Measurements from ENCODE around the gene ZNF600.
"Not testable (repeated sequence)": the region's sequence is repeated elsewhere in the genome, so short reads cannot be mapped to it uniquely, and the experiment has no call there.

Gene ZNF600

DNA sequence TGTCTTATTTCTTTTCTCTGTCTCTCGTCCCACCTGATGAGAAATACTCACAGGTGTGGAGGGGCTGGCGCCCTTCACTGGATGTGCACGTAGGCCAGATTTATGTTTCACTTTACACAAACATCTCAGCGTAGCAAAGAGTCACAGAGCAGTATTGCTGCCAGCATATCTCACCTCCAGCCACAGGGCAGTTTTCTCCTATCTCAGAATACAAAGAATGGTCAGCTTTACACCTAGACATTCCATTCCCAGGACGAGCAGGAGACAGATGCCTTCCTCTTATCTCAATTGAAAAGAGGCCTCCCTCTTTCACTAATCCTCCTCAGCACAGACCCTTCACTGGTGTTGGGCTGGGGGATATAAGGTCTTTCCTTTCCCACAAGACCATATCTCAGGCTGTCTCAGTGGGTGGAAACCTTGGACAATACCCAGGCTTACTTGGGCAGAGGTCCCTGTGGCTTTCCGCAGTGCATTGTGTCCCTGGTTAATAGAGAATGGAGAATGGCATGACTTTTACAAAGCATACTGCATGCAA lies 44.6 kb downstream of the ZNF600 start:
- no peak for DNase-seq (ENCODE audit: low read depth)

- not testable (repeated sequence) for DNase-seq (ENCODE audit: low read depth)
Observed at GRCh38 chr19:52741371-52741770, 45.2 kb downstream of the ZNF600 start.

GRCh38 chr19:52739576-52739975 lies 47.0 kb downstream of the ZNF600 start:
- no peak for DNase-seq (ENCODE audit: low read depth)

DNA sequence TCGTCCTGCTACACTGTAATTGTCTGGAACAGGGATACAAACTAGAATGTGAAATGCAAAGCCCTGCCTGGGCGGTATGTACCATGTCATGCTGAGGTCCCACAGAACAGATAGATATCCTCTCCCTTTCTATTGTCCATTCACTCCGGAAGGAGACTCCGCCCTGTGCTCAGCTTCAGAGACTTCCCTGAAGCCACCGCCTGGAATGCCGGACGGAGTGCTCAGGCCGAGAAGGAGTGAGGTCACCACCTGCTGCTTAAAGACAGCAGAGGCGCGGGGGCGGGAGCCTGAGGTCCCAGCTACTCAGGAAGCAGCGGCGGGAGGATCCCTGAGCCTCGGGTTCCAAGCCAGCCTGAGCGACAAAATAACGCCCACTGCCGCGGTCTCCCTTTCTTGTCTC lies 50.9 kb downstream of the ZNF600 start:
- no peak for DNase-seq (ENCODE audit: low read depth)

DNA sequence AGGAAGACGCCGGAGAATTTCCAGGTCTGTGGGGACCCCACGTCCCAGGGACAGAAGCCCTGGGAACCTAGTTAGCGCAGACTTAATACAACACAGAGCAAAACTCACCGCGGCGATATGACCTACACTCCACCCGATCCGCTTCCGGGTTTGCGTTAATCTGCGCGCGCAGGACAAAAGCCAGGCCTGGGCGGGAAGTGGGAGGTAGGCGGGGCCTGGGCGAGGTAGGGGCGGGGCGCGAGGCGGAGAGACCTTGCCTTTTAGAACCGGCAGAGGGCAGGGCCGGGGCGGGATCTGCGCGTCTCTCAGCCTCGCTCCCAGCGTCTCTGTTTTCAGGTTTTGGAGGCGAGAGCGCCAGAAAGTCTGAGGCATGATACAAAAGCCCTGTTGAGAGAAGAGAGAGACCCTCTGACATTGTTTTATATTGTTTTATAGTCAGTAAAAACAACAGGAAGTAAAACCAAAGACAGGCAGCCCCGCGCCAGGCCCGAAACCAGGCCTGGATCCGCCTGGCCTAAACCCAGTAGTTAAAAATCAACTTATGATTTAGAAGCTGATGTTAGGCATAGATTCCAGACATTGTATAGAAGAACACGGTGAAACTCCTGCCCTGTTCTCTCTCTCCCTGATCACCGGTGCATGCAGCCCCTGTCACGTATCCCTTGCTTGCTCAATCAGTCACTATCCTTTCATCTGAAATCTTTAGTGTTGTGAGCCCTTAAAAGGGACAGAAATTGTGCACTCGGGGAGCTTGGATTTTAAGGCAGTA lies 51.5 kb downstream of the ZNF600 start, which contains the start of gene ZNF611:
Gene ZNF611 (minus strand): TSS at position 152 of the 769 bp plus-strand sequence. CDS start 19,150 bp downstream, outside the sequence.
- DNase-seq (ENCODE audit: low read depth): peak; percentile 79

- DNase-seq (ENCODE audit: low read depth): no peak
Observed at GRCh38 chr19:52734331-52734892, 52.2 kb downstream of the ZNF600 start.

DNA sequence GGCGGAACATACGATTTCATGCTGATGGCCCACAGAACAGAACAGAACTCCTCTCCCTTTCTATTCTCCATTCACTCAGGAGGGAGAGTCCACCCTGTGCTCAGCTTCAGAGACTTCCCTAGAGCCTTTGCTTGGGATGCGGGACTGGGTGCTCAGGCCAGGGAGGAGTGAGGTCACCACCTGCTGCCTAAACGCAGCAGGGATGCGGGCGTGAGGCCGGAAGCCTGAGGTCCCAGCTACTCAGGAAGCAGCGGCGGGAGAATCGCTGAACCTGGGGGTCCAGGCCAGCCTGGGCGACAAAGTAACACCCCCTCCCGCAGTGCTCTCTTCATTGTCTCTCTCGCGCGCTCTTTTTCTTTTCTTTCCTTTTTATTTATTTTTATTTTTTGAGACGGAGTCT lies 60.5 kb downstream of the ZNF600 start:
- DNase-seq (ENCODE audit: low read depth): not testable (repeated sequence)

- DNase-seq (ENCODE audit: low read depth): no peak
Observed at GRCh38 chr19:52725528-52725961, 61.0 kb downstream of the ZNF600 start.

- DNase-seq (ENCODE audit: low read depth): no peak
Observed at GRCh38 chr19:52724701-52725514, 61.7 kb downstream of the ZNF600 start.

DNA sequence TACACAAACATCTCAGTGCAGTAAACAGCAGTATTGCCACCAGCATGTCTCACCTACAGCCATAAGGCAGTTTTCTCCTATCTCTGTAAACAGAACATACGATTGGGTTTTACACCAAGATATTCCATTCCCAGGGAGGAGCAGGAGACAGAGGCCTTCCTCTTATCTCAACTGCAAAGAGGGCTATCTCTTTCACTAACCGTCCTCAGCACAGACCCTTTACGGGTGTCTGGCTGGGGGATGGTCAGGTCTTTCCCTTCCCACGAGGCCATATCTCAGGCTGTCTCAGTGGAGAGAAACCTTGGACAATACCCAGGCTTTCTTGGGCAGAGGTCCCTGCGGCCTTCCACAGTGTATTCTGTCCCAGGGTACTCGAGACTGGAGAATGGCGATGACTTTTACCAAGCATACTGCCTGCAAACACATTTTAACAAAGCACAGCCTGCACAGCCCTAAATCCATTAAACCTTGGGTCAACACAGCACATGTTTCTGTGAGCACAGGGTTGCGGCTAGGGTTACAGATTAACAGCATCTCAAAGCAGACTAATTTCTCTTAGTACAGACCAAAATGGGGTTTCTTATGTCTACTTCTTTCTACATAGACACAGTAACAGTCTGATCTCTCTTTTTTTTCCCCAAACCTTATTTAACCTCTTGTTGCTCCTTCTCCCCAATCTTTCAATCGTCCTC lies 62.5 kb downstream of the ZNF600 start:
- not testable (repeated sequence) for DNase-seq (ENCODE audit: low read depth)

DNA sequence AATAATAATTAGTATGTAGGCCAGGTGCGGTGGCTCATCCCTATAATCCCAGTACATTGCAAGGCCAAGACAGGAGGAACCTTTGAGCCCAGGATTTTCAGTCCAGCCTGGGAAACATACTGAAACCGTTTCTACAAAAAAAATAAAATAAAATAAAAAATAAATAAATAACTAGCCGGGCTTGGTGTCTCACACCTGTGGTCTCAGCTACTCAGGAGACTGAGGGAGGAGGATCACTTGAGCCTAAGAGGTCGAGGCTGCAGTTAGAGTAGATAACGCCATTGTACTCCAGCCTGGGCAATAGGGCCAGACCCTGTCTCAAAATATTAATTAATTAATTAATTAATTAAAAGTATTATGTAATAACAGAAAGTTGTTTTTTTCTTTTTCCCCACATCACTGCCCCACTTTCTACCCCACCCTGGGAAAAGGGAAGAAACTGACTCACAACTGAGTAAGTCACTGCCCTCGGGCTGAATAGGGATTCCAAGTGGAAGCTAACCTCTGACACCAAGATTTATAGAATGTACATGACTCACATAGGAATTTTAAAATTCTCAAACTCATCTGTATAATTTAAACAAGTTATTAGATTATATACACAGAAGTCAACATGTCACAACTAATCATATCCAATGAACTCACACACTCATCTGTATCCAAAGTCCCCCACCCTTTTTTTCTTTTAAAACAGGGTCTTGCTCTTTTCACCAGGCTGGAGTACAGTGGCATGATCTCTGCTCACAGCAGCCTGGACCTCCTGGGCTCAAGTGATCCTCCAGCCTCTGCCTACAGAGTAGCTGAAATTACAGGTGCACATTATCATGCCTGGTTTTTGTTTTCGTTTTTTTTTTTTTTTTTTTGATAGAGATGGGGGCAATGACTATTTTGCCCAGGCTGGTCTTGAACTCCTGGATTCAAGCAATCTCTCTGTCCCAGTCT lies 64.3 kb downstream of the ZNF600 start:
- DNase-seq (ENCODE audit: low read depth): peak; percentile 63

GRCh38 chr19:52720541-52720940 lies 66.0 kb downstream of the ZNF600 start:
- not testable (repeated sequence) for DNase-seq (ENCODE audit: low read depth)

DNA sequence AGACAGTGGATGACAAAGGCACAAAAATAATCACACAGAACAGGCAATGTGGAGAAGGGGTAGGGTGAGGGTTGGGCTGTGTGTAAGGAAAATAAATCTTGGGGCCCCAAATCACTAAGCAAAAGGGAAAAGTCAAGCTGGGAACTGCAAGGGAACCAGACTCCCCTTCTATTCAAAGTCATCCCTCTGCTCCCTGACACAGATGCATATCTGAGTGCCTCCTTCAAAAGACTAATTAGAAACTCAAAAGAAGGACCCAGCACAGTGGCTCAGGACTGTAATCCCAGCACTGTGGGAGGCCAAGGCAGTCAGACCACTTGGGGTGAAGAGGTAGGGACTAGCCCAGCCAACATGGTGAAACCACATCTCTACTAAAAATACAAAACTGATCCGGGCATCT lies 70.1 kb downstream of the ZNF600 start:
- no peak for DNase-seq (ENCODE audit: low read depth)

DNA sequence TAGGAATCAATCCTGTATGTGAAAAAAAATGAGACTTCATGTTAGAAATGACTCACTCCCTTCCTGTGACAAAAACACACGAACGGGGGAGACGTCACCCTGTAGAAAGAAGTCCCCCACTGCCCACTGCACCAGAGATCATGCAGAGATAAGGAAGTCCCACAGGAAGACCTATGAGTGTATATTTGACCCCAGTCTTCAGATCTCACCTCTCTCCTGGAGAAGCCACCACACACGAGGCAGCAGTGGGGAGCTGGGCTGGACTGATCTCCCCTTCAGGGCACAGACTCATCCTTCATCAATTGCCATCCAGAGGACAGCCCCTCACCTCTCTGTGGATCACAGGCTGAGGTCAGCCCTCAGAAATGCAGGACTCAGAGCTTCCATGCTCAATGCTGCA lies 70.7 kb downstream of the ZNF600 start:
- not testable (repeated sequence) for DNase-seq (ENCODE audit: low read depth)

DNA sequence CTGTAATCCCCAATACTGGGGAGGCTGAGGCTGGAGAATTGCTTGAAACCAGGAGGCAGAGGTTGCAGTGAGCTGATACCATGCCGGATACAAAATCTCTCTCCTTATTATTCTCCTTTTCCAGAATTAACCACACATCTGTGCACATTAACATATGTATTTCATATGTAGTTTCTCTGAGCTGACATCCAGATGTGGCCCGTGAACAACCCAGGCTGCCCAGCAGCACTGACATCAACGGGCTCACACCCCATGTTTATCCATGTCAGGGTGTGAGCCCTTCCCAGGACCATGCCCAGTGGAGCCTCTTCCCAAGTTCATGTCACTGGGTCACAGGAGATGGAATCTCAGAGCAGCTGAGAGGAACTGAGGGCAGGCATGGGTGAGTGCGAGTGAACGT lies 71.3 kb downstream of the ZNF600 start:
- DNase-seq (ENCODE audit: low read depth): not testable (repeated sequence)
